CD4-positive, alpha-beta T cell treated with Interleukin-21 for 1 hour (primary cell): ENCODE data around the gene VPS13D.
A peak's percentile ranks its signal among the peaks of the same experiment; 100 is the strongest.

Experiments used
- DNase-seq: peaks from one replicate; pipeline ENCODE4 v3.0.0-alpha.2; 2020

Gene VPS13D

GRCh38 chr1:12477936-12478611 lies 248.2 kb downstream of the VPS13D start:
- peak; percentile 10 for DNase-seq

GRCh38 chr1:12478612-12478985 lies 248.8 kb downstream of the VPS13D start:
- DNase-seq: peak; percentile 43

GRCh38 chr1:12479311-12479710 lies 249.5 kb downstream of the VPS13D start:
- DNase-seq: no peak

GRCh38 chr1:12480041-12480440 lies 250.2 kb downstream of the VPS13D start:
- no peak for DNase-seq

GRCh38 chr1:12480748-12481362 lies 251.0 kb downstream of the VPS13D start:
- peak; percentile 25 for DNase-seq

GRCh38 chr1:12481928-12482327 lies 252.1 kb downstream of the VPS13D start:
- no peak for DNase-seq

GRCh38 chr1:12482988-12483387 lies 253.2 kb downstream of the VPS13D start:
- DNase-seq: no peak

GRCh38 chr1:12485231-12486058 lies 255.6 kb downstream of the VPS13D start:
- no peak for DNase-seq

GRCh38 chr1:12486059-12486341 lies 256.2 kb downstream of the VPS13D start:
- no peak for DNase-seq

GRCh38 chr1:12486401-12487005 lies 256.7 kb downstream of the VPS13D start:
- DNase-seq: no peak

- DNase-seq: no peak
Measured at GRCh38 chr1:12487520-12487919, 257.7 kb downstream of the VPS13D start.

- no peak for DNase-seq
Measured at GRCh38 chr1:12488666-12489354, 259.0 kb downstream of the VPS13D start.

GRCh38 chr1:12490532-12491142 lies 260.8 kb downstream of the VPS13D start:
- no peak for DNase-seq

- DNase-seq: no peak
Measured at GRCh38 chr1:12491656-12492055, 261.8 kb downstream of the VPS13D start.

- DNase-seq: no peak
Measured at GRCh38 chr1:12495725-12496124, 265.9 kb downstream of the VPS13D start.

GRCh38 chr1:12496154-12496961 lies 266.5 kb downstream of the VPS13D start:
- no peak for DNase-seq

- no peak for DNase-seq
Measured at GRCh38 chr1:12499539-12500240, 269.9 kb downstream of the VPS13D start.

- no peak for DNase-seq
Measured at GRCh38 chr1:12501661-12502060, 271.8 kb downstream of the VPS13D start.

- DNase-seq: no peak
Measured at GRCh38 chr1:12502336-12503109, 272.7 kb downstream of the VPS13D start.

- DNase-seq: no peak
Measured at GRCh38 chr1:12503709-12504108, 273.9 kb downstream of the VPS13D start.
